SK-N-SH (cell line): ENCODE measurements around the gene RETSAT. TPM values are rescaled to one million over a fixed set of nuclear protein-coding genes. Genes with fewer than 3 reads are reported as not detected.
"Not testable (repeated sequence)": the region's sequence is repeated elsewhere in the genome, so short reads cannot be mapped to it uniquely, and the experiment has no call there.

Experiments used
- CTCF ChIA-PET: fragments of 300-600, 350-600 bp; formaldehyde crosslinking; extraction: SDS; loops from one replicate; lab custom pipeline; 2021; lab: Yijun Ruan, JAX
- POLR2A ChIA-PET: fragments of 350-600 bp; sonication (Branson Sonifier 250); formaldehyde crosslinking; extraction: SDS; loops from one replicate; lab custom pipeline; 2020; ENCODE audit warnings: antibody characterized with exemption, inconsistent platforms; lab: Yijun Ruan, JAX
- DNase-seq: peaks from one replicate; pipeline ENCODE4 v3.0.0; 2012
- H2AFZ ChIP-seq: fragments of 200-600 bp; sonication (generic); 2 replicates; pipeline ENCODE4 v1.8.1; 2016; ENCODE audit warnings: antibody characterized with exemption, mild to moderate bottlenecking, low read depth
- H3F3A ChIP-seq: fragments of 200-600 bp; sonication (generic); replicated peaks from 2 replicates; pipeline ENCODE3; 2016; ENCODE audit warnings: antibody characterized with exemption, mild to moderate bottlenecking; ENCODE audit not compliant: insufficient read depth
- H3K27ac ChIP-seq, 2 experiments: fragments of 200-500 bp in 1 of 2; fragments of 200-600 bp in 1 of 2; sonication (Bioruptor generic) in 1 of 2; sonication (generic), shearing (Covaris generic) in 1 of 2; 2 replicates each; pipeline versions ENCODE4 v1.5.1 to v1.6.1; 2014 to 2016; ENCODE audit warnings: low read depth in 2 of 2, inconsistent platforms in 1 of 2, low read length in 1 of 2, mild to moderate bottlenecking in 1 of 2, mixed read lengths in 1 of 2
- H3K27me3 ChIP-seq: fragments of 200-600 bp; sonication (generic), shearing (Covaris generic); 2 replicates; pipeline ENCODE4 v1.6.1; 2016; ENCODE audit warnings: mixed run types; ENCODE audit not compliant: insufficient read depth
- H3K36me3 ChIP-seq, 2 experiments: fragments of 200-500 bp in 1 of 2; fragments of 200-600 bp in 1 of 2; sonication (Bioruptor generic) in 1 of 2; sonication (generic) in 1 of 2; replicated peaks in 1 of 2; 2 replicates each; pipeline versions ENCODE3 to v1.5.1; 2014 to 2016; ENCODE audit warnings: low read length in 1 of 2, mild to moderate bottlenecking in 1 of 2; ENCODE audit not compliant: insufficient read depth in 2 of 2, control insufficient read depth in 1 of 2
- H3K4me1 ChIP-seq, 2 experiments: fragments of 200-500 bp in 1 of 2; fragments of 200-600 bp in 1 of 2; sonication (Bioruptor generic) in 1 of 2; sonication (generic), shearing (Covaris generic) in 1 of 2; 2 replicates each; pipeline versions ENCODE4 v1.5.1 to v1.6.1; 2014 to 2016; ENCODE audit warnings: low read depth in 1 of 2, low read length in 1 of 2, mixed run types in 1 of 2; ENCODE audit not compliant: insufficient read depth in 2 of 2, control insufficient read depth in 1 of 2
- H3K4me2 ChIP-seq: fragments of 200-600 bp; sonication (generic), shearing (Covaris generic); 2 replicates; pipeline ENCODE4 v1.6.1; 2017; ENCODE audit warnings: mixed run types
- H3K4me3 ChIP-seq, 2 experiments: fragments of 200-500 bp in 1 of 2; fragments of 200-600 bp in 1 of 2; sonication (Bioruptor generic) in 1 of 2; sonication (generic), shearing (Covaris generic) in 1 of 2; 2 replicates each; pipeline versions ENCODE4 v1.5.1 to v1.8.1; 2014 to 2016; ENCODE audit warnings: low read depth in 2 of 2, inconsistent platforms in 1 of 2, low read length in 1 of 2, mild to moderate bottlenecking in 1 of 2, mixed read lengths in 1 of 2, moderate library complexity in 1 of 2
- H3K79me2 ChIP-seq: fragments of 200-600 bp; sonication (generic); 2 replicates; pipeline ENCODE4 v1.8.1; 2017; ENCODE audit warnings: mild to moderate bottlenecking; ENCODE audit not compliant: insufficient read depth
- H3K9ac ChIP-seq: fragments of 200-600 bp; sonication (generic); 2 replicates; pipeline ENCODE4 v1.6.1; 2017; ENCODE audit warnings: mixed run types
- H3K9me2 ChIP-seq: fragments of 200-600 bp; sonication (generic); 2 replicates; pipeline ENCODE4 v1.6.1; 2017; ENCODE audit warnings: mixed run types
- H3K9me3 ChIP-seq: fragments of 200-600 bp; sonication (generic); 2 replicates; pipeline ENCODE4 v1.6.1; 2017; ENCODE audit warnings: mixed run types, mild to moderate bottlenecking, moderate library complexity
- H4K20me1 ChIP-seq: fragments of 200-600 bp; sonication (generic); 2 replicates; pipeline ENCODE4 v1.6.1; 2017; ENCODE audit warnings: mild to moderate bottlenecking, mixed run types; ENCODE audit not compliant: insufficient read depth
- CHD2 ChIP-seq: fragments of 150-350 bp; IDR thresholded peaks from 2 replicates; pipeline ENCODE4 v1.6.1; 2018; ENCODE audit warnings: low read length; ENCODE audit not compliant: partially characterized antibody
- CTCF ChIP-seq: fragments of 200-600 bp; sonication (generic); IDR thresholded peaks from 2 replicates; pipeline ENCODE4 v1.6.1; 2017; ENCODE audit warnings: antibody characterized with exemption, mild to moderate bottlenecking, moderate library complexity
- EZH2phosphoT487 ChIP-seq: fragments of 200-600 bp; sonication (generic); IDR thresholded peaks from 2 replicates; pipeline ENCODE4 v1.6.1; 2017; ENCODE audit warnings: low read depth, mixed run types, mild to moderate bottlenecking, antibody characterized with exemption, moderate library complexity, borderline replicate concordance
- FOSL2 ChIP-seq: IDR thresholded peaks from 2 replicates; pipeline ENCODE4 v1.4.0; 2012; ENCODE audit warnings: low read depth, mild to moderate bottlenecking, moderate library complexity, borderline replicate concordance
- GABPA ChIP-seq: IDR thresholded peaks from 2 replicates; pipeline ENCODE4 v1.4.0; 2012; ENCODE audit warnings: low read depth, mild to moderate bottlenecking
- IRF3 ChIP-seq: fragments of 150-350 bp; IDR thresholded peaks from 2 replicates; pipeline ENCODE4 v1.6.1; 2016; ENCODE audit warnings: mild to moderate bottlenecking, low read depth, low read length
- MAX ChIP-seq: IDR thresholded peaks from 2 replicates; pipeline ENCODE4 v1.4.0; 2012; ENCODE audit warnings: low read depth
- NFIC ChIP-seq: IDR thresholded peaks from 2 replicates; pipeline ENCODE4 v1.4.0; 2012; ENCODE audit warnings: borderline replicate concordance
- RFX5 ChIP-seq: IDR thresholded peaks from 2 replicates; pipeline ENCODE4 v1.6.1; 2012; ENCODE audit warnings: mild to moderate bottlenecking, improper control_type of control experiment, low read length
- RXRA ChIP-seq: IDR thresholded peaks from 2 replicates; pipeline ENCODE4 v1.4.0; 2012; ENCODE audit warnings: low read depth, mild to moderate bottlenecking, borderline replicate concordance
- SIN3A ChIP-seq: IDR thresholded peaks from 2 replicates; pipeline ENCODE4 v1.6.1; 2012; ENCODE audit warnings: low read depth, mild to moderate bottlenecking, low read length, moderate library complexity, borderline replicate concordance
- SMC3 ChIP-seq: IDR thresholded peaks from 2 replicates; pipeline ENCODE4 v1.6.1; 2012; ENCODE audit warnings: low read depth, low read length, improper control_type of control experiment
- TAF1 ChIP-seq: IDR thresholded peaks from 2 replicates; pipeline ENCODE4 v1.6.1; 2012; ENCODE audit warnings: low read depth, mild to moderate bottlenecking, low read length, moderate library complexity, borderline replicate concordance
- USF2 ChIP-seq: fragments of 150-350 bp; IDR thresholded peaks from 2 replicates; pipeline ENCODE4 v1.6.1; 2017; ENCODE audit warnings: antibody characterized with exemption, low read length, low read depth, borderline replicate concordance
- WGBS: methylation state at CpG from one replicate; pipeline ENCODE4 v1.1.6; 2017; ENCODE audit warnings: low lambda C conversion rate; 5-methylcytosine and 5-hydroxymethylcytosine counted together
- polyA plus RNA-seq, 3 experiments: library from polyadenylated mRNA; depleted of rRNA; stranded (reverse); fragments of >200 nt; gene quantifications; 2 replicates each; pipeline ENCODE4 v1.2.3, GENCODE V29; 2012

The RETSAT gene
- polyA plus RNA-seq, 1 of the 3 experiments (the other 2 are of a cell fraction), result 28.0 TPM

GRCh38 chr2:85315921-85316320 lies 38.4 kb downstream of the RETSAT start:
- H3K9me2 ChIP-seq, H3K4me1 ChIP-seq, H3K4me3 ChIP-seq, DNase-seq, H3K9me3 ChIP-seq, H2AFZ ChIP-seq, H3K9ac ChIP-seq, H3K4me2 ChIP-seq, H3K27me3 ChIP-seq, H3K27ac ChIP-seq, POLR2A ChIA-PET: not testable (repeated sequence)
- peaks cover 17% of the 10 kb centered on the region for H3K79me2 ChIP-seq
- peaks cover 10% of the 10 kb centered on the region for H3F3A ChIP-seq
- 40% methylated on average over 1 of the region's 5 CpGs for WGBS
- peaks cover 24 to 37% of the 10 kb centered on the region in 2 experiments for H3K36me3 ChIP-seq
- CTCF ChIA-PET, result interaction anchor here (1.7 to 2.3 kb wide), 2 partner anchors 16 to 249 kb away, joined by 5 to 6 read pairs; no protein-coding TSS in a partner anchor
- H4K20me1 ChIP-seq, result peaks cover 14% of the 10 kb centered on the region

- POLR2A ChIA-PET, result interaction anchor here (0.6 to 0.9 kb wide), 2 partner anchors 13 to 99 kb away, joined by 3 read pairs; partner anchors contain the start of gene TGOLN2
These were observed 39.5 kb downstream of the RETSAT start for GRCh38 chr2:85314884-85315242.

More at GRCh38 chr2:85314884-85315242, 39.5 kb downstream of the RETSAT start:
- no peak overlapping the region for H3K9ac ChIP-seq
- H3K9me3 ChIP-seq, result no peaks in the 10 kb centered on the region
- H3K4me1 ChIP-seq, result peaks cover 2 to 5% of the 10 kb centered on the region in 2 experiments; a peak in 1 of 4 replicates
- H2AFZ ChIP-seq, result no peak overlapping the region
- H3K9me2 ChIP-seq, result no peaks in the 10 kb centered on the region
- H3K4me3 ChIP-seq, result no peak overlapping the region
- H4K20me1 ChIP-seq, result peaks cover 14% of the 10 kb centered on the region
- H3K27me3 ChIP-seq, result no peaks in the 10 kb centered on the region
- peaks cover 18% of the 10 kb centered on the region for H3F3A ChIP-seq
- H3K27ac ChIP-seq, result no peak overlapping the region
- 63% methylated on average over 2 of the region's 10 CpGs for WGBS
- no peak for DNase-seq
- H3K79me2 ChIP-seq, result peaks cover 6% of the 10 kb centered on the region; the same call in 1 of the 2 replicates
- CTCF ChIA-PET, result interaction anchor here (1.7 kb wide), 1 partner anchor 248 kb away, joined by 5 read pairs; no protein-coding TSS in a partner anchor
- TF ChIP-seq CTCF (no peak), EZH2phosphoT487 (no peak), CHD2 (no peak), FOSL2 (no peak), TAF1 (no peak), RXRA (no peak), GABPA (no peak), RFX5 (no peak), IRF3 (no peak), SMC3 (no peak), MAX (no peak), USF2 (no peak), NFIC (no peak), SIN3A (no peak)
- H3K4me2 ChIP-seq, result no peak overlapping the region
- peaks cover 13 to 26% of the 10 kb centered on the region in 2 experiments for H3K36me3 ChIP-seq
